Smooth muscle cell (in vitro differentiated cells): Measurements from ENCODE around the gene DLGAP1. TPM values are rescaled to one million over a fixed set of nuclear protein-coding genes. Genes with fewer than 3 reads are reported as not detected.

Source experiments
- DNase-seq: peaks from one replicate; lab custom pipeline; 2025; ENCODE audit not compliant: unreplicated experiment; lab: John Stamatoyannopoulos, UW
- H2AFZ ChIP-seq: fragments of 200-600 bp; sonication (generic); 2 replicates; pipeline ENCODE4 v1.6.0; 2016; ENCODE audit warnings: antibody characterized with exemption, low read depth, mild to moderate bottlenecking
- H3F3A ChIP-seq: fragments of 200-600 bp; sonication (generic); 2 replicates; pipeline ENCODE4 v1.6.0; 2017; ENCODE audit warnings: antibody characterized with exemption, low read depth
- H3K27ac ChIP-seq: fragments of 200-600 bp; sonication (generic); 2 replicates; pipeline ENCODE4 v1.5.1; 2016; ENCODE audit warnings: low read depth, mild to moderate bottlenecking
- H3K27me3 ChIP-seq: fragments of 200-600 bp; sonication (generic); 2 replicates; pipeline ENCODE4 v1.6.1; 2016; ENCODE audit warnings: low read depth, mild to moderate bottlenecking
- H3K36me3 ChIP-seq: fragments of 200-600 bp; sonication (generic); 2 replicates; pipeline ENCODE4 v1.5.1; 2016; ENCODE audit warnings: low read depth
- H3K4me1 ChIP-seq: fragments of 200-600 bp; sonication (generic); 2 replicates; pipeline ENCODE4 v1.5.1; 2016; ENCODE audit warnings: low read depth
- H3K4me2 ChIP-seq: fragments of 200-600 bp; sonication (generic); 2 replicates; pipeline ENCODE4 v1.6.0; 2016; ENCODE audit warnings: mild to moderate bottlenecking
- H3K4me3 ChIP-seq: fragments of 200-600 bp; sonication (generic); 2 replicates; pipeline ENCODE4 v1.5.1; 2016; ENCODE audit warnings: mild to moderate bottlenecking
- H3K79me2 ChIP-seq: fragments of 200-600 bp; sonication (generic); 2 replicates; pipeline ENCODE4 v1.6.0; 2016; ENCODE audit warnings: low read depth, mild to moderate bottlenecking
- H3K9ac ChIP-seq: fragments of 200-600 bp; sonication (generic); 2 replicates; pipeline ENCODE4 v1.6.0; 2016; ENCODE audit warnings: low read depth
- H3K9me3 ChIP-seq: fragments of 200-600 bp; sonication (generic); replicated peaks from 2 replicates; pipeline ENCODE4 v1.5.1; 2016; ENCODE audit warnings: low read depth
- H4K20me1 ChIP-seq: fragments of 200-600 bp; sonication (generic); 2 replicates; pipeline ENCODE4 v1.6.0; 2016; ENCODE audit warnings: low read depth
- WGBS: methylation state at CpG from one replicate; pipeline ENCODE4 v1.1.7; 2016; ENCODE audit warnings: low lambda C conversion rate; 5-methylcytosine and 5-hydroxymethylcytosine counted together
- polyA plus RNA-seq: library from polyadenylated mRNA; unstranded; fragments of >200 nt; fragmentation: Nextera tagmentation; extraction: Ambion mirVana; gene quantifications from 2 replicates; pipeline ENCODE4 v1.2.1, GENCODE V29; 2016
- total RNA-seq: library from RNA; depleted of rRNA; stranded (reverse); fragments of >200 nt; gene quantifications from 2 replicates; pipeline ENCODE4 v1.2.3, GENCODE V29; 2014
- TF ChIP-seq, protein P1 (sequence below): fragments of 200-600 bp; sonication (generic); IDR thresholded peaks from 2 replicates; pipeline ENCODE4 v1.5.1; 2017; ENCODE audit warnings: borderline replicate concordance, mild to moderate bottlenecking, antibody characterized with exemption; ENCODE audit not compliant: insufficient read depth, poor library complexity, severe bottlenecking

The DLGAP1 gene
- total and polyA plus RNA-seq, 2 experiments from 2014 or later: 2.6 to 11.3 TPM

DNA sequence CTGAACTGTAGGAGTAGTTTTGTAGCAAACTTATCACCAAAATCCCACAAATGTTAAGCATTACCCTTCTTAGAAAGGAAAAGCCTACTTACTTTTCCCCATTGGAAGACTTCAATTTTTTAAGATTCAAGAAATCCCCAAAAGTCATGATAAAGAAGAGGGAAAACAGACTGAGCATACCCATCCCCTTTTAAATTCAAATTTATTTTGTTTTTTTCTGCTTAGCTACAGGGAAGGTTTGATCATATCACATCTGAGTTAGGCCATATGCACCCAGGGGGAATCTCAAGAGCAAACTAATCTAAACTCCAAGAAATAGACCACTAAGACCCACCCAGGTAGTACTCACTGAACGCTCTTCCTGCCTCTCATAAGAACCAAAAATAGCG lies 830.6 kb downstream of the DLGAP1 start:
- Histone ChIP-seq H3K9me3 (no peaks in the 10 kb centered on the region), H3K79me2 (no peaks in the 10 kb centered on the region), H3K36me3 (no peaks in the 10 kb centered on the region), H3F3A (peaks cover 24% of the 10 kb centered on the region), H3K27me3 (no peaks in the 10 kb centered on the region), H3K9ac (peak overlapping the region; percentile 97), H3K4me3 (peak overlapping the region; percentile 26), H4K20me1 (no peaks in the 10 kb centered on the region), H3K4me1 (peaks cover 30% of the 10 kb centered on the region), H2AFZ (no peak overlapping the region), H3K4me2 (peak overlapping the region; percentile 79), H3K27ac (peak overlapping the region; percentile 100)
- DNase-seq: no peak
- TF ChIP-seq, protein P1, sequence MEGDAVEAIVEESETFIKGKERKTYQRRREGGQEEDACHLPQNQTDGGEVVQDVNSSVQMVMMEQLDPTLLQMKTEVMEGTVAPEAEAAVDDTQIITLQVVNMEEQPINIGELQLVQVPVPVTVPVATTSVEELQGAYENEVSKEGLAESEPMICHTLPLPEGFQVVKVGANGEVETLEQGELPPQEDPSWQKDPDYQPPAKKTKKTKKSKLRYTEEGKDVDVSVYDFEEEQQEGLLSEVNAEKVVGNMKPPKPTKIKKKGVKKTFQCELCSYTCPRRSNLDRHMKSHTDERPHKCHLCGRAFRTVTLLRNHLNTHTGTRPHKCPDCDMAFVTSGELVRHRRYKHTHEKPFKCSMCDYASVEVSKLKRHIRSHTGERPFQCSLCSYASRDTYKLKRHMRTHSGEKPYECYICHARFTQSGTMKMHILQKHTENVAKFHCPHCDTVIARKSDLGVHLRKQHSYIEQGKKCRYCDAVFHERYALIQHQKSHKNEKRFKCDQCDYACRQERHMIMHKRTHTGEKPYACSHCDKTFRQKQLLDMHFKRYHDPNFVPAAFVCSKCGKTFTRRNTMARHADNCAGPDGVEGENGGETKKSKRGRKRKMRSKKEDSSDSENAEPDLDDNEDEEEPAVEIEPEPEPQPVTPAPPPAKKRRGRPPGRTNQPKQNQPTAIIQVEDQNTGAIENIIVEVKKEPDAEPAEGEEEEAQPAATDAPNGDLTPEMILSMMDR: no peak
- WGBS: 0% methylated on average over 2 of the region's 2 CpGs

DNA sequence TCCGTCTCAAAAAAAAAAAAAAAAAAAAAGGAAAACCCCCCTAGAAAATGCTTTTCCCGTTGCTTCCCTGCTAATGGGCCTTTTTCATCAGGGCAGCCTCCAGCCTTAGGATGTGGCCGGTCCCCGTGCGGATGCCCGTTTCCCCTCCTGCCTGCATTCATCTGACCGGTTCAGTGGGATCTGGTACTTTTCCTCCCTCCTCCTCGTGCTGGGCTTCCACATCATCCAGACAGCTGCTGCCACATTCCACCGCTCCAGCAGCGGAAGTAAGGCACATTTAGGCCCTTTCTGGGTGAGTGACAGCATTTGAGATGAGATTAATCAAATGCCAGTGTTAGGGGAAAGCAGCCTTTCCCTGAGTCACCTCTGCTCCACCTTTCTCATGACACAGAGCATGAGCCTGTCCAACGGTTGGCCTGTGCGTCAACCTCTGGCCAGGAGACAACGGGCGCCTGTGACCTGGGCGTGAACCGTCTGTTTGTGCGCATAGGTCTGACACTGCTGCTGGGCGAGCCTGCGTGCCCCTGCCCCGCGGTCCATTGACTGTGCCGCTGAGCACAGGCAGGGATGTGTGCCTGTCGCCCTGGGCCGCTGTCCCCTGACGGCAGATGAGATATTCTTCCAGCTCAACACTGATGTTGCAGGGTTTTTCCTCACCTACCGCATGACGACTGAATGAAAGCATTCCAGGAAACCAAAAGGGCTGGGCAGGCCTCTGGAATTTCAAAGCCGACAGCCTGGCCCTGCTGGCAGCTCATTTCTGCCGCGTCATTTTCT lies 831.1 kb downstream of the DLGAP1 start:
- WGBS: under 1% methylated on average over 28 of the region's 30 CpGs
- peaks cover 30% of the 10 kb centered on the region for H3K4me1 ChIP-seq
- peak overlapping the region; percentile 100 for H3K27ac ChIP-seq
- H3K4me3 ChIP-seq: peak overlapping the region; percentile 26
- H3K27me3 ChIP-seq: no peaks in the 10 kb centered on the region
- peak overlapping the region; percentile 97 for H3K9ac ChIP-seq
- H3K36me3 ChIP-seq: no peaks in the 10 kb centered on the region
- TF ChIP-seq, protein P1: no peak
- H2AFZ ChIP-seq: no peak overlapping the region
- no peaks in the 10 kb centered on the region for H3K79me2 ChIP-seq
- peak overlapping the region; percentile 79 for H3K4me2 ChIP-seq
- no peaks in the 10 kb centered on the region for H4K20me1 ChIP-seq
- peaks cover 24% of the 10 kb centered on the region for H3F3A ChIP-seq
- H3K9me3 ChIP-seq: no peaks in the 10 kb centered on the region
- peak; percentile 23 for DNase-seq

GRCh38 chr18:3620146-3621119 lies 834.7 kb downstream of the DLGAP1 start:
- H3K27ac ChIP-seq: no peak overlapping the region
- TF ChIP-seq, protein P1: no peak

More at GRCh38 chr18:3620146-3621119, 834.7 kb downstream of the DLGAP1 start:
- H3K9ac ChIP-seq: no peak overlapping the region
- H3K4me3 ChIP-seq: no peak overlapping the region
- peaks cover 21% of the 10 kb centered on the region for H3F3A ChIP-seq
- H3K4me2 ChIP-seq: no peak overlapping the region
- H4K20me1 ChIP-seq: no peaks in the 10 kb centered on the region
- peaks cover 29% of the 10 kb centered on the region for H3K4me1 ChIP-seq
- WGBS: 95% methylated on average over 18 of the region's 18 CpGs
- no peak overlapping the region for H2AFZ ChIP-seq
- no peaks in the 10 kb centered on the region for H3K9me3 ChIP-seq
- no peak for DNase-seq
- H3K36me3 ChIP-seq: no peaks in the 10 kb centered on the region
- no peaks in the 10 kb centered on the region for H3K27me3 ChIP-seq
- no peaks in the 10 kb centered on the region for H3K79me2 ChIP-seq
